WTC11 (cell line): ENCODE measurements around the gene UBAP2L. TPM values are rescaled to one million over a fixed set of nuclear protein-coding genes. Genes with fewer than 3 reads are reported as not detected.

Experiments
- ATAC-seq: fragments of 200-7000 bp; cut with Tn5 transposase; 2 replicates; pipeline ENCODE4 v1.10.0; 2021; ENCODE audit warnings: mild to moderate bottlenecking, moderate library complexity
- CTCF ChIA-PET: fragments of 300-600 bp; sonication (Branson Sonifier 250); formaldehyde crosslinking; loops from one replicate; lab custom pipeline; 2021; ENCODE audit warnings: antibody characterized with exemption; lab: Charles Lee
- POLR2A ChIA-PET: fragments of 350-600 bp; sonication (Branson Sonifier 250); formaldehyde crosslinking; loops from one replicate; lab custom pipeline; 2021; ENCODE audit warnings: antibody characterized with exemption; lab: Charles Lee
- DNase-seq: peaks from one replicate; pipeline ENCODE4 v3.0.0; 2021; ENCODE audit warnings: low spot score
- H3K27ac Mint-ChIP-seq: 2 replicates; pipeline ENCODE4 v1.8.0; 2021; ENCODE audit warnings: mixed read lengths
- H3K27me3 Mint-ChIP-seq: 2 replicates; pipeline ENCODE4 v1.8.0; 2021; ENCODE audit warnings: low read depth, mild to moderate bottlenecking, moderate library complexity, mixed read lengths
- H3K36me3 Mint-ChIP-seq: 2 replicates; pipeline ENCODE4 v1.8.0; 2021; ENCODE audit warnings: mixed read lengths
- H3K4me1 Mint-ChIP-seq: 2 replicates; pipeline ENCODE4 v1.8.0; 2022; ENCODE audit warnings: mixed read lengths
- H3K4me3 Mint-ChIP-seq: 2 replicates; pipeline ENCODE4 v1.8.0; 2021; ENCODE audit warnings: mild to moderate bottlenecking, moderate library complexity, mixed read lengths
- H3K9me3 Mint-ChIP-seq: 2 replicates; pipeline ENCODE4 v1.8.0; 2021; ENCODE audit warnings: mixed read lengths
- CREB1 ChIP-seq: sonication (generic); formaldehyde crosslinking; IDR thresholded peaks from 2 replicates; pipeline ENCODE4 v1.8.0; 2023; ENCODE audit warnings: mild to moderate bottlenecking, missing genetic modification reagents
- CTCF ChIP-seq: fragments of 200-600 bp; IDR thresholded peaks from 2 replicates; pipeline ENCODE4 v1.8.0; 2022; ENCODE audit warnings: antibody characterized with exemption
- E2F1 ChIP-seq: sonication (generic); formaldehyde crosslinking; IDR thresholded peaks from 2 replicates; pipeline ENCODE4 v1.8.0; 2022; ENCODE audit warnings: mild to moderate bottlenecking, missing genetic modification reagents
- ERG ChIP-seq: fragments of 250-450 bp; sonication (Bioruptor Pico); IDR thresholded peaks from 2 replicates; pipeline ENCODE4 v1.8.0; 2021; ENCODE audit warnings: mild to moderate bottlenecking
- GABPB1 ChIP-seq: sonication (generic); formaldehyde crosslinking; IDR thresholded peaks from 2 replicates; pipeline ENCODE4 v1.8.1; 2023; ENCODE audit warnings: mild to moderate bottlenecking, missing genetic modification reagents
- HMGXB4 ChIP-seq: sonication (generic); formaldehyde crosslinking; IDR thresholded peaks from 2 replicates; pipeline ENCODE4 v1.8.1; 2023; ENCODE audit warnings: mild to moderate bottlenecking, moderate library complexity, missing genetic modification reagents
- IRF2 ChIP-seq: sonication (generic); formaldehyde crosslinking; IDR thresholded peaks from 2 replicates; pipeline ENCODE4 v1.8.0; 2022; ENCODE audit warnings: low read depth, missing genetic modification reagents, borderline replicate concordance
- KAT7 ChIP-seq: sonication (generic); formaldehyde crosslinking; IDR thresholded peaks from 2 replicates; pipeline ENCODE4 v1.8.1; 2023; ENCODE audit warnings: missing genetic modification reagents, mild to moderate bottlenecking, borderline replicate concordance
- MXD4 ChIP-seq: fragments of 250-450 bp; sonication (Bioruptor Pico); IDR thresholded peaks from 2 replicates; pipeline ENCODE4 v1.8.0; 2021; ENCODE audit warnings: mild to moderate bottlenecking, moderate library complexity, borderline replicate concordance
- MYBL2 ChIP-seq: sonication (generic); formaldehyde crosslinking; IDR thresholded peaks from 2 replicates; pipeline ENCODE4 v1.8.1; 2023; ENCODE audit warnings: mild to moderate bottlenecking, moderate library complexity, missing genetic modification reagents
- NR1H2 ChIP-seq: sonication (generic); formaldehyde crosslinking; IDR thresholded peaks from 2 replicates; pipeline ENCODE4 v1.9.0; 2021; ENCODE audit warnings: mild to moderate bottlenecking, moderate library complexity, missing genetic modification reagents
- PRDM15 ChIP-seq: sonication (generic); formaldehyde crosslinking; IDR thresholded peaks from 2 replicates; pipeline ENCODE4 v1.8.0; 2022; ENCODE audit warnings: missing genetic modification reagents
- RORB ChIP-seq: fragments of 250-450 bp; sonication (Bioruptor Pico); IDR thresholded peaks from 2 replicates; pipeline ENCODE4 v1.9.0; 2021; ENCODE audit warnings: mild to moderate bottlenecking
- SOX15 ChIP-seq: fragments of 250-450 bp; sonication (Bioruptor Pico); IDR thresholded peaks from 2 replicates; pipeline ENCODE4 v1.9.0; 2021; ENCODE audit warnings: mild to moderate bottlenecking
- TCF7 ChIP-seq: sonication (generic); formaldehyde crosslinking; IDR thresholded peaks from 2 replicates; pipeline ENCODE4 v1.8.0; 2022; ENCODE audit warnings: mild to moderate bottlenecking, low read depth, missing genetic modification reagents, moderate library complexity
- TP53 ChIP-seq: sonication (generic); formaldehyde crosslinking; IDR thresholded peaks from 2 replicates; pipeline ENCODE4 v1.8.1; 2023; ENCODE audit warnings: mild to moderate bottlenecking, missing genetic modification reagents
- ZNF121 ChIP-seq: sonication (generic); formaldehyde crosslinking; IDR thresholded peaks from 2 replicates; pipeline ENCODE4 v1.8.0; 2023; ENCODE audit warnings: missing genetic modification reagents
- ZNF232 ChIP-seq: sonication (generic); formaldehyde crosslinking; IDR thresholded peaks from 2 replicates; pipeline ENCODE4 v1.8.0; 2022; ENCODE audit warnings: mild to moderate bottlenecking, missing genetic modification reagents
- ZNF317 ChIP-seq: sonication (generic); formaldehyde crosslinking; IDR thresholded peaks from 2 replicates; pipeline ENCODE4 v1.8.1; 2023; ENCODE audit warnings: low read depth, mild to moderate bottlenecking, moderate library complexity, missing genetic modification reagents, borderline replicate concordance
- ZNF532 ChIP-seq: fragments of 250-450 bp; sonication (Bioruptor Pico); IDR thresholded peaks from 2 replicates; pipeline ENCODE4 v1.9.0; 2021; ENCODE audit warnings: mild to moderate bottlenecking, borderline replicate concordance
- total RNA-seq: library from RNA; stranded (reverse); gene quantifications from 3 replicates; pipeline ENCODE4 v1.2.3, GENCODE V29; 2021

UBAP2L gene
- total RNA-seq, 1 experiment from 2014 or later: 205 TPM

- H3K27me3 Mint-ChIP-seq: no peaks in the 10 kb centered on the region; the same call in 1 of the 2 replicates
- no peak overlapping the region for H3K4me3 Mint-ChIP-seq
- peaks cover 14% of the 10 kb centered on the region; the same call in 1 of the 2 replicates for H3K9me3 Mint-ChIP-seq
- ChIA-PET CTCF (interaction anchor here (1.0 to 1.9 kb wide), 2 partner anchors 20 to 22 kb away, joined by 4 to 5 read pairs; partner anchors contain the start of gene ATP8B2), POLR2A (no interaction called here)
- TF ChIP-seq ZNF232 (CRISPR knock-in tag) (no peak), MXD4 (CRISPR knock-in tag) (no peak), E2F1 (CRISPR knock-in tag) (no peak), ZNF532 (no peak), ERG (CRISPR knock-in tag) (no peak), TP53 (CRISPR knock-in tag) (no peak), KAT7 (no peak)
- no peak for DNase-seq
- no peaks in the 10 kb centered on the region for H3K4me1 Mint-ChIP-seq
- no peaks in the 10 kb centered on the region for H3K36me3 Mint-ChIP-seq
- ATAC-seq: no peak
- H3K27ac Mint-ChIP-seq: no peak overlapping the region
These were observed 84.0 kb downstream of the UBAP2L start for GRCh38 chr1:154304664-154305337.

GRCh38 chr1:154306151-154306550, 85.4 kb downstream of the UBAP2L start:
- CTCF ChIA-PET: interaction anchor here (1.0 to 1.9 kb wide), 2 partner anchors 20 to 29 kb away, joined by 4 to 5 read pairs; no protein-coding TSS in a partner anchor
- Mint-ChIP-seq H3K36me3 (no peaks in the 10 kb centered on the region), H3K4me3 (no peak overlapping the region), H3K27ac (no peak overlapping the region)
- POLR2A ChIA-PET: no interaction called here
- TF ChIP-seq HMGXB4 (no peak), GABPB1 (CRISPR knock-in tag) (no peak), CREB1 (CRISPR knock-in tag) (no peak), RORB (no peak), MYBL2 (CRISPR knock-in tag) (no peak), SOX15 (CRISPR knock-in tag) (no peak), CTCF (no peak), TCF7 (no peak), IRF2 (no peak), ZNF317 (CRISPR knock-in tag) (no peak), PRDM15 (CRISPR knock-in tag) (no peak), NR1H2 (no peak), ZNF121 (CRISPR knock-in tag) (no peak)
- TF ChIP-seq, all 79 proteins: peak for 0
- DNase-seq (no peak), ATAC-seq (no peak)
- Mint-ChIP-seq H3K27me3 (no peaks in the 10 kb centered on the region; the same call in 1 of the 2 replicates), H3K9me3 (peaks cover 14% of the 10 kb centered on the region; the same call in 1 of the 2 replicates), H3K4me1 (no peaks in the 10 kb centered on the region)
